Measurements from ENCODE around the gene ACSF3.

DNA sequence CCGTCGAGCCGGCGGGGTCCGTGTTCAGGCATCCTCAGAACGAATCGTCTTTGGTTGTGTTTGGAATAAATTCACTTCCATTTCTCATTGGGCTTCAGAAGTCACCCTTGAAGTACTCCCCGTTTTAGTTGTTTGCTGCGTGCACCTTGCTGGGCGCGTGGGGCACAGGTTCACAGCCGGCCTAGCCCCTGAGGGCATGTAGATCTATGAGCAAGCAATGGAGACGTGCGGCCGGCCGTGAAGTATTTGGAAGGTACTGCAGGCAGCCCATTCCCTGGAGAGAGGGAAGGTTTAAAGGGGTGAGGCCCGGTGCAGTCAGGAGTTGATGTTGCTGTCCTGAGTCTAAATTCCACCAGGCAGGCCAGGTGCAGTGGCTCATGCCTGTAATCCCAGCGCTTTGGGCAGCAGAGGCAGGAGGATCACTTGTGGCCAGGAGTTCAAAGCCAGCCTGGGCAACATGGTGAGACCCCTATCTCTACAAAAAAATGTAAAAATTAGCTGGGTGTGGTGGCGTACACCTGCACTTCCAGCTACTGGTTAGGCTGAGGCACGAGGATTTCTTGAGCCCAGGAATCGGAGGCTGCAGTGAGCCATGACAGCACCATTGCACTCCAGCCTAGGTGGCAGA is 714 bp downstream of the ACSF3 start:
- TF ChIP-seq EZH2 (IDR thresholded peaks at IDR 0.05) (no peak), POLR2AphosphoS5 (IDR thresholded peaks at IDR 0.05; ENCODE audit: borderline replicate concordance, low read depth, low read length) (no peak)

All from SK-N-MC (cell line).